ENCODE measurements around the gene SLC9A7. TPM values are rescaled to one million over a fixed set of nuclear protein-coding genes. Genes with fewer than 3 reads are reported as not detected.
"Not testable (repeated sequence)": the region's sequence is repeated elsewhere in the genome, so short reads cannot be mapped to it uniquely, and the experiment has no call there.

Gene SLC9A7
- total and polyA plus RNA-seq, 2 donors (not counting 1 experiment from before 2014, with no cell fraction given), result 13.9 to 47.7 TPM

DNA sequence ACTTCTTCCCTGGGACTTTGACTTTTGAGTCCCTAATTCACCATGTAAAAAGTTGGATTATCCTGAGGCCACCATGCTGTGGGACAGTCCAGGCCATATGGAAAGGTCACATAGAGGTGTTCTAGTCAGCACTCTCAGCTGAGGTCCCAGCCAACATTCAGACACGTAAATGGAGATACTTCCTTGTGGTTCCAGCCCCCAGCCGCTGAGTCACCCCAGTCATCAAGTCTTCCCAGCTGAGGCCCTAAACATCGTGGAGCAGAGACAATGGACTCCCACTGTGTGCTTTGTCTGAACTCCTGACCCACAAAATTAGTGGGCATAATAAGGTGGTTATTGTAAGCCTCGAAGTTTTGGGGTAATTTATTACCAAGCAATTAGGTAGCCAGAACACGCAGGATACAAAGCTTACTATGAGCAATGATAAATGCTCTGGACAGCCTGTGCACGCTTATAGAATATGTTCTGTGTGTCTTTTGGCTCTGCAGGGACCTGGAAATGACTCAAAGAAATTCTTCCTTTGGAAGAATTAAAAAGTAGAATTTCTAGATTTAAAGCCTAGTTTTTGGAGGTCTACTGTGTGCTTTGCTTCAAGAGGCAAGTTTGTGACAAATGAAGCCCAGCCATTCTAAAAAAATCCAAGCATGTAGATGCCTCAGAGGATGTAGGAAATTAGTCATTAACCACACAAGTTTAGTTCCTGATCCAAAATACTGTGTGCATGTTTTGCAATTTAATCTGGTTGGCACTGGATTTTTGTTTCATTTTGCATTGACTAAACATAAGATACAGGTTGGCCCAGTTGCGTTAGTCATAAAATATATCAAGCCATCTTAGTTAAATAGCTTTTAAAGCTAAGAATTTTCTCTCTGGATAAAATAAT, 33.2 kb upstream of the SLC9A7 start:
- no peak overlapping the region for H3K9ac ChIP-seq (ENCODE audit: insufficient read depth, low read length)
- H4K20me1 ChIP-seq (ENCODE audit: control insufficient read depth, extremely low read depth, insufficient read depth, low read length), result no peaks in the 10 kb centered on the region
- no peak overlapping the region for H3K4me3 ChIP-seq (replicated peaks in 1 of 4; ENCODE audit: control extremely low read depth in 1 of 4, insufficient read depth in 1 of 4, low read depth in 3 of 4, low read length in 4 of 4)
- H3K4me2 ChIP-seq (ENCODE audit: extremely low read depth, insufficient read depth, low read length), result peak overlapping the region; percentile 64
- no peak overlapping the region for H2AFZ ChIP-seq (ENCODE audit: low read length)
- H3K36me3 ChIP-seq (ENCODE audit: control insufficient read depth, insufficient read depth, low read length), result no peaks in the 10 kb centered on the region
- no peaks in the 10 kb centered on the region for H3K79me2 ChIP-seq (ENCODE audit: control insufficient read depth, insufficient read depth, low read length)
- peak; percentile 91 to 97 for DNase-seq (ENCODE audit: low read depth in 2 of 2)
- H3K27me3 ChIP-seq (ENCODE audit: control insufficient read depth, insufficient read depth, low read length), result no peaks in the 10 kb centered on the region
- TF ChIP-seq, protein P1, sequence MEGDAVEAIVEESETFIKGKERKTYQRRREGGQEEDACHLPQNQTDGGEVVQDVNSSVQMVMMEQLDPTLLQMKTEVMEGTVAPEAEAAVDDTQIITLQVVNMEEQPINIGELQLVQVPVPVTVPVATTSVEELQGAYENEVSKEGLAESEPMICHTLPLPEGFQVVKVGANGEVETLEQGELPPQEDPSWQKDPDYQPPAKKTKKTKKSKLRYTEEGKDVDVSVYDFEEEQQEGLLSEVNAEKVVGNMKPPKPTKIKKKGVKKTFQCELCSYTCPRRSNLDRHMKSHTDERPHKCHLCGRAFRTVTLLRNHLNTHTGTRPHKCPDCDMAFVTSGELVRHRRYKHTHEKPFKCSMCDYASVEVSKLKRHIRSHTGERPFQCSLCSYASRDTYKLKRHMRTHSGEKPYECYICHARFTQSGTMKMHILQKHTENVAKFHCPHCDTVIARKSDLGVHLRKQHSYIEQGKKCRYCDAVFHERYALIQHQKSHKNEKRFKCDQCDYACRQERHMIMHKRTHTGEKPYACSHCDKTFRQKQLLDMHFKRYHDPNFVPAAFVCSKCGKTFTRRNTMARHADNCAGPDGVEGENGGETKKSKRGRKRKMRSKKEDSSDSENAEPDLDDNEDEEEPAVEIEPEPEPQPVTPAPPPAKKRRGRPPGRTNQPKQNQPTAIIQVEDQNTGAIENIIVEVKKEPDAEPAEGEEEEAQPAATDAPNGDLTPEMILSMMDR (conservative IDR thresholded peaks at IDR 0.05 in 1 of 2, IDR thresholded peaks at IDR 0.05 in 1 of 2; ENCODE audit: low read depth in 1 of 2, low read length in 2 of 2), result no peak
- TF ChIP-seq EZH2 (IDR thresholded peaks at IDR 0.05; ENCODE audit: low read length, missing control alignments), result no peak
- H3K27ac ChIP-seq (ENCODE audit: insufficient read depth, low read length), result peak overlapping the region; percentile 89
- no peaks in the 10 kb centered on the region for H3K9me3 ChIP-seq (ENCODE audit: control insufficient read depth, insufficient read depth, low read depth, low read length)
- H3K4me1 ChIP-seq (ENCODE audit: control insufficient read depth, extremely low read depth, insufficient read depth, low read length), result peaks cover 5% of the 10 kb centered on the region

DNA sequence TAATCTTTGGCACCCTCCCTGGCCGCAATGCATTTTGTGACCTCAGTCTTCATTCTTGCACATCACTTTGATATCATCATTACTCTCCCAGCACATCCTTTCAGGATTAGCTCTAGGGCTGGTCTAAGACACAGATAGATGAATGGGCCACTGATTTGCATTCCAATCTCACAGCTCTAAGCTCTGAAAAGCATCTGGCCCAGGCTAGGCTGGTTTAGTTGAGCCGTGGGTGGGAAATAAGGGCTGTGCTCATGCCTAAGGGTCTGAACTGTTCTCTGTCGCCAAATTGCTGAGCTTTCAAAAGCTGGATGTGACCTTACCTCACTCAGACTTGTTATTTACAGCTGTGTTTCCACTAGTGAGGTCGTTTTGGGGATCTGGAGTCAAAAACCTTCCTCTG, 30.0 kb upstream of the SLC9A7 start:
- no peaks in the 10 kb centered on the region for H4K20me1 ChIP-seq (ENCODE audit: control insufficient read depth, extremely low read depth, insufficient read depth, low read length)

DNA sequence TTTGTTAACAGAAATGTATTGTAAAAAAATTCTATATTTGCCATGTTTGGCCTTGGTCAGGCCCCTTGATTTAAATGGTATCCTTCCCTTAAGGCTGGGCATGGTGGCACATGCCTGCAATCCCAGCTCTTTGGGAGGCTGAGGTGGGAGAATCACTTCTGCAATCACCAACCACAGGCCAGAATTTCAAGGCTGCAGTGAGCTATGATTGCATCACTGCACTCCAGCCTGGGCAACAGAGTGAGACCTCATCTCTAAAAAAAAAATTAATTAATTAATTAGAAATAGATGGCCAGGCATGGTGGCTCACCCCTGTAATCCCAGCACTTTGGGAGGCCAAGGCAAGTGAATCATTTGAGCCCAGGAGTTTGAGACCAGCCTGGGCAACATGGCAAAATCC, 25.5 kb upstream of the SLC9A7 start:
- not testable (repeated sequence) for H3K36me3 ChIP-seq (ENCODE audit: control insufficient read depth, insufficient read depth, low read length); H3K4me3 ChIP-seq (replicated peaks in 1 of 4; ENCODE audit: control extremely low read depth in 1 of 4, insufficient read depth in 1 of 4, low read depth in 3 of 4, low read length in 4 of 4); H3K9me3 ChIP-seq (ENCODE audit: control insufficient read depth, insufficient read depth, low read depth, low read length); H3K4me1 ChIP-seq (ENCODE audit: control insufficient read depth, extremely low read depth, insufficient read depth, low read length); H3K79me2 ChIP-seq (ENCODE audit: control insufficient read depth, insufficient read depth, low read length); H3K27ac ChIP-seq (ENCODE audit: insufficient read depth, low read length); H3K4me2 ChIP-seq (ENCODE audit: extremely low read depth, insufficient read depth, low read length); H2AFZ ChIP-seq (ENCODE audit: low read length); H3K27me3 ChIP-seq (ENCODE audit: control insufficient read depth, insufficient read depth, low read length); DNase-seq (ENCODE audit: low read depth in 2 of 2); H4K20me1 ChIP-seq (ENCODE audit: control insufficient read depth, extremely low read depth, insufficient read depth, low read length); H3K9ac ChIP-seq (ENCODE audit: insufficient read depth, low read length)

More for the DNA sequence above, 30.0 kb upstream of the SLC9A7 start:
- no peaks in the 10 kb centered on the region for H3K36me3 ChIP-seq (ENCODE audit: control insufficient read depth, insufficient read depth, low read length)
- H3K4me1 ChIP-seq (ENCODE audit: control insufficient read depth, extremely low read depth, insufficient read depth, low read length), result peaks cover 5% of the 10 kb centered on the region
- H3K4me3 ChIP-seq (replicated peaks in 1 of 4; ENCODE audit: control extremely low read depth in 1 of 4, insufficient read depth in 1 of 4, low read depth in 3 of 4, low read length in 4 of 4), result no peak overlapping the region
- no peak overlapping the region for H3K9ac ChIP-seq (ENCODE audit: insufficient read depth, low read length)
- no peak for TF ChIP-seq EZH2 (IDR thresholded peaks at IDR 0.05; ENCODE audit: low read length, missing control alignments)
- TF ChIP-seq, protein P1 (conservative IDR thresholded peaks at IDR 0.05 in 1 of 2, IDR thresholded peaks at IDR 0.05 in 1 of 2; ENCODE audit: low read depth in 1 of 2, low read length in 2 of 2), result no peak
- H2AFZ ChIP-seq (ENCODE audit: low read length), result no peak overlapping the region
- no peaks in the 10 kb centered on the region for H3K27me3 ChIP-seq (ENCODE audit: control insufficient read depth, insufficient read depth, low read length)
- no peak overlapping the region for H3K27ac ChIP-seq (ENCODE audit: insufficient read depth, low read length)
- no peak overlapping the region for H3K4me2 ChIP-seq (ENCODE audit: extremely low read depth, insufficient read depth, low read length)
- H3K79me2 ChIP-seq (ENCODE audit: control insufficient read depth, insufficient read depth, low read length), result no peaks in the 10 kb centered on the region
- DNase-seq (ENCODE audit: low read depth in 2 of 2), result peak in 1 of 2 donors; percentile 86
- no peaks in the 10 kb centered on the region for H3K9me3 ChIP-seq (ENCODE audit: control insufficient read depth, insufficient read depth, low read depth, low read length)
